K562 (cell line): ENCODE results near the gene GRIN2A. TPM values are rescaled to one million over a fixed set of nuclear protein-coding genes. Genes with fewer than 3 reads are reported as not detected.

Experiments used
- ATAC-seq: fragments of 200-7000 bp; cut with Tn5 transposase; 3 replicates; pipeline ENCODE4 v1.9.1; 2020; ENCODE audit warnings: moderate library complexity
- BruUV-seq: library from RNA; stranded (reverse); fragments of 400-500 nt; replicated peaks from 2 replicates; lab custom pipeline; 2021; lab: Mats Ljungman, UMichigan
- CTCF ChIA-PET: fragments of 300-600 bp; formaldehyde crosslinking; extraction: SDS; loops from one replicate; lab custom pipeline; 2021; ENCODE audit warnings: low intra/inter-chr PET ratio; lab: Yijun Ruan, JAX
- POLR2A ChIA-PET: fragments of 300-600, 350-650 bp; sonication (Branson Sonifier 250); formaldehyde crosslinking; extraction: SDS; loops from one replicate; lab custom pipeline; 2021; ENCODE audit warnings: antibody characterized with exemption, inconsistent platforms; lab: Yijun Ruan, JAX
- DNase-seq, 4 experiments: peaks; one replicate each; pipeline versions ENCODE4 v3.0.0 to v3.0.0-alpha.2; 2011 to 2018; ENCODE audit warnings: low spot score in 3 of 4, mixed read lengths in 3 of 4; ENCODE audit errors: extremely low read depth in 1 of 4
- FAIRE-seq: peaks from 2 replicates; lab custom pipeline; 2011; peaks lifted over from hg19 to GRCh38; lab: Jason Lieb, UNC
- H2AFZ ChIP-seq: 2 replicates; pipeline ENCODE4 v1.6.0; 2011; ENCODE audit warnings: low read depth, low read length, control low read depth, inconsistent platforms
- H3K27ac ChIP-seq: fragments of 200-600 bp; 3 replicates; pipeline ENCODE4 v1.8.0; 2011; ENCODE audit warnings: low read depth, mild to moderate bottlenecking, control low read depth, inconsistent platforms, low read length, moderate library complexity, mixed read lengths; ENCODE audit errors: extremely low read depth
- H3K27me3 ChIP-seq, 2 experiments: fragments of 300-600 bp in 1 of 2; 2 replicates in 1 of 2; 3 replicates in 1 of 2; pipeline versions ENCODE4 v1.6.0 to v1.8.0; 2011; ENCODE audit warnings: inconsistent platforms in 2 of 2, low read length in 2 of 2, mild to moderate bottlenecking in 1 of 2, mixed read lengths in 1 of 2, moderate library complexity in 1 of 2; ENCODE audit not compliant: control insufficient read depth in 2 of 2, insufficient read depth in 2 of 2
- H3K36me3 ChIP-seq: fragments of 300-600 bp; 3 replicates; pipeline ENCODE4 v1.8.0; 2011; ENCODE audit warnings: mild to moderate bottlenecking, low read length, inconsistent platforms; ENCODE audit not compliant: control insufficient read depth, insufficient read depth
- H3K4me1 ChIP-seq, 2 experiments: fragments of 200-600 bp in 1 of 2; replicated peaks in 1 of 2; 2 replicates in 1 of 2; 3 replicates in 1 of 2; pipeline versions ENCODE4 v1.5.1 to v1.8.0; 2011; ENCODE audit warnings: inconsistent platforms in 2 of 2, low read length in 2 of 2, mild to moderate bottlenecking in 1 of 2, mixed read lengths in 1 of 2, moderate library complexity in 1 of 2; ENCODE audit not compliant: control insufficient read depth in 2 of 2, insufficient read depth in 2 of 2
- H3K4me2 ChIP-seq: 2 replicates; pipeline ENCODE4 v1.6.1; 2011; ENCODE audit warnings: low read length, control low read depth, inconsistent platforms, mixed read lengths; ENCODE audit not compliant: insufficient read depth
- H3K4me3 ChIP-seq: fragments of 200-600 bp; sonication (generic), shearing (Covaris generic); 2 replicates; pipeline ENCODE4 v1.5.1; 2016; ENCODE audit warnings: control low read depth, inconsistent platforms
- H3K79me2 ChIP-seq: fragments of 200-600 bp; 3 replicates; pipeline ENCODE4 v1.8.0; 2011; ENCODE audit warnings: low read length, inconsistent platforms; ENCODE audit not compliant: control insufficient read depth, insufficient read depth
- H3K9ac ChIP-seq, 2 experiments: 2 replicates each; pipeline versions ENCODE4 v1.6.0 to v1.6.1; 2011; ENCODE audit warnings: low read depth in 2 of 2, low read length in 2 of 2, control low read depth in 1 of 2, inconsistent platforms in 1 of 2, mild to moderate bottlenecking in 1 of 2, mixed read lengths in 1 of 2; ENCODE audit not compliant: insufficient read depth in 1 of 2
- H3K9me1 ChIP-seq: one replicate; pipeline ENCODE4 v1.6.0; 2011; ENCODE audit warnings: inconsistent platforms, mild to moderate bottlenecking, low read length, moderate library complexity; ENCODE audit not compliant: control insufficient read depth, insufficient read depth
- H3K9me3 ChIP-seq: replicated peaks from 2 replicates; pipeline ENCODE4 v1.5.1; 2011; ENCODE audit warnings: low read depth, low read length, inconsistent platforms; ENCODE audit not compliant: control insufficient read depth, insufficient read depth
- H4K20me1 ChIP-seq: replicated peaks from 2 replicates; pipeline ENCODE4 v1.6.1; 2011; ENCODE audit warnings: low read length, inconsistent platforms, mixed read lengths; ENCODE audit not compliant: control insufficient read depth, insufficient read depth
- CBX5 ChIP-seq: IDR thresholded peaks from 2 replicates; pipeline ENCODE4 v1.6.1; 2014; ENCODE audit warnings: low read depth, borderline replicate concordance
- EP300 ChIP-seq: IDR thresholded peaks from 2 replicates; pipeline ENCODE4 v1.6.1; 2012; ENCODE audit warnings: low read length, improper control_type of control experiment
- MEF2A ChIP-seq: IDR thresholded peaks from 2 replicates; pipeline ENCODE4 v1.6.1; 2011; ENCODE audit warnings: low read depth, mild to moderate bottlenecking, low read length, moderate library complexity; ENCODE audit not compliant: control insufficient read depth
- MXI1 ChIP-seq: IDR thresholded peaks from 2 replicates; pipeline ENCODE4 v1.6.1; 2011; ENCODE audit warnings: low read depth, mild to moderate bottlenecking, improper control_type of control experiment, low read length
- POLR2AphosphoS5 ChIP-seq: IDR thresholded peaks from 2 replicates; pipeline ENCODE4 v1.6.1; 2011; ENCODE audit warnings: mild to moderate bottlenecking, low read depth, low read length, moderate library complexity; ENCODE audit not compliant: control insufficient read depth, insufficient read depth
- STAT5B ChIP-seq: fragments of 250-450 bp; sonication (Bioruptor Pico); IDR thresholded peaks from 2 replicates; pipeline ENCODE4 v1.8.0; 2021; ENCODE audit warnings: mild to moderate bottlenecking, inconsistent platforms
- TBP ChIP-seq: optimal IDR thresholded peaks from 2 replicates; pipeline ENCODE3; 2011; ENCODE audit warnings: low read depth, low read length, improper control_type of control experiment
- in situ Hi-C: fragments of 300-500 bp; cut with MboI; formaldehyde crosslinking; loops from 4 replicates; pipeline ENCODE4 v1.15.0; 2018; ENCODE audit warnings: inconsistent platforms, mixed read lengths
- intact Hi-C: fragments of 100-400 bp; cut with micrococcal nuclease; formaldehyde crosslinking; loops from 2 replicates; pipeline ENCODE4 v1.14.2; 2022
- polyA plus RNA-seq, 8 experiments: library from polyadenylated mRNA; depleted of rRNA in 4 of 8; stranded (reverse) in 5 of 8; unstranded in 3 of 8; fragments of >200 nt; fragmentation: Nextera tagmentation in 2 of 8; fragmentation: Illumina TruSeq in 1 of 8; extraction: Ambion mirVana in 2 of 8; extraction: Trizol in 1 of 8; gene quantifications; 2 replicates each; pipeline versions ENCODE4 v1.2.1 to v1.2.3, GENCODE V29; 2011 to 2014; ENCODE audit warnings: inconsistent platforms in 1 of 8, missing spikeins in 1 of 8
- total RNA-seq, 7 experiments: library from RNA; depleted of rRNA in 6 of 7; stranded (reverse); fragments of >200 nt in 6 of 7; fragmentation: Illumina TruSeq in 2 of 7; extraction: Trizol in 2 of 7; gene quantifications; 2 replicates each; pipeline versions ENCODE4 v1.2.1 to v1.2.3, GENCODE V29; 2011 to 2021; ENCODE audit warnings: low replicate concordance in 1 of 7
- TF ChIP-seq, protein P1 (sequence below): fragments of 250-450 bp; sonication (Bioruptor Pico); IDR thresholded peaks from 2 replicates; pipeline ENCODE4 v1.8.0; 2021; ENCODE audit warnings: moderate library complexity, mild to moderate bottlenecking, inconsistent platforms

The GRIN2A gene
- total and polyA plus RNA-seq, 9 of the 15 experiments (the other 6 are each of a cell fraction or from before 2014, with no cell fraction given), result not detected

DNA sequence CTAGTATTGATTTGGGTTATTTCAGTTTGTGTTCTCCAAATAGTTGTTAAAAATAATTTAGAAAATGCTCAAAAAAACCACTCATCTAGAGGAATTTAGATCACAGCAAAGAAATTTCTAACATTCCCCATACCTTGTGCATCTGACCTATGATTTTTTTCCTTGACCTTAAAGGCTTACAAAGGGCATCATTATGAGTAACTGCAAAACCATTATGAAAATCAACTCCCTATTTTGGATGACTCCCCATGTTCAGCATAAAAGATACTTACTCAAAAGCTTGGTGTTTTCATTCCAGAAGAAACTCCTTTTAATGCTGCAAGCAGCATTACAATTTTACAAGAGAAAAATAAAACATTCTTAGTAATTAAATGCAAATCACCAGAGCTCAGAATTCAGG is 83.2 kb downstream of the GRIN2A start:
- TF ChIP-seq STAT5B (CRISPR knock-in tag), result no peak
- no peak for TF ChIP-seq MEF2A
- TF ChIP-seq CBX5, result no peak
- no peak for TF ChIP-seq TBP
- no peak for TF ChIP-seq MXI1
- no peak for TF ChIP-seq POLR2AphosphoS5
- TF ChIP-seq EP300, result no peak
- TF ChIP-seq, protein P1, sequence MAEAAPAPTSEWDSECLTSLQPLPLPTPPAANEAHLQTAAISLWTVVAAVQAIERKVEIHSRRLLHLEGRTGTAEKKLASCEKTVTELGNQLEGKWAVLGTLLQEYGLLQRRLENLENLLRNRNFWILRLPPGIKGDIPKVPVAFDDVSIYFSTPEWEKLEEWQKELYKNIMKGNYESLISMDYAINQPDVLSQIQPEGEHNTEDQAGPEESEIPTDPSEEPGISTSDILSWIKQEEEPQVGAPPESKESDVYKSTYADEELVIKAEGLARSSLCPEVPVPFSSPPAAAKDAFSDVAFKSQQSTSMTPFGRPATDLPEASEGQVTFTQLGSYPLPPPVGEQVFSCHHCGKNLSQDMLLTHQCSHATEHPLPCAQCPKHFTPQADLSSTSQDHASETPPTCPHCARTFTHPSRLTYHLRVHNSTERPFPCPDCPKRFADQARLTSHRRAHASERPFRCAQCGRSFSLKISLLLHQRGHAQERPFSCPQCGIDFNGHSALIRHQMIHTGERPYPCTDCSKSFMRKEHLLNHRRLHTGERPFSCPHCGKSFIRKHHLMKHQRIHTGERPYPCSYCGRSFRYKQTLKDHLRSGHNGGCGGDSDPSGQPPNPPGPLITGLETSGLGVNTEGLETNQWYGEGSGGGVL (CRISPR knock-in tag), result no peak
- Histone ChIP-seq H3K79me2 (no peaks in the 10 kb centered on the region), H3K4me3 (no peak overlapping the region), H3K4me2 (no peak overlapping the region), H3K9me1 (no peaks in the 10 kb centered on the region), H3K9me3 (no peaks in the 10 kb centered on the region), H4K20me1 (no peaks in the 10 kb centered on the region), H3K36me3 (no peaks in the 10 kb centered on the region), H2AFZ (no peak overlapping the region), H3K27me3 (no peaks in the 10 kb centered on the region), H3K9ac (no peak overlapping the region), H3K4me1 (no peaks in the 10 kb centered on the region), H3K27ac (no peak overlapping the region)
- no peak for ATAC-seq
- CTCF ChIA-PET, result no interaction called here
- DNase-seq, result no peak
- no peak for FAIRE-seq
- POLR2A ChIA-PET, result no interaction called here
- intact Hi-C loops (no loop called here), in situ Hi-C loops (no loop called here)
- no TSS peak for BruUV-seq
